Fibroblast of the aortic adventitia (primary cell): ENCODE measurements around the gene GNS. TPM values are rescaled to one million over a fixed set of nuclear protein-coding genes. Genes with fewer than 3 reads are reported as not detected.

Experiments used
- DNase-seq: peaks from one replicate; pipeline ENCODE4 v3.0.0-alpha.2; 2010; ENCODE audit warnings: low read depth
- H3K4me3 ChIP-seq: 2 replicates; pipeline ENCODE4 v1.5.1; 2011; ENCODE audit warnings: low read depth, mild to moderate bottlenecking, control low read depth, low read length, moderate library complexity
- total RNA-seq: library from RNA; depleted of rRNA; stranded (reverse); fragments of >200 nt; gene quantifications from 2 replicates; pipeline ENCODE4 v1.2.3, GENCODE V29; 2012; ENCODE audit warnings: low replicate concordance
- TF ChIP-seq, protein P1 (sequence below): IDR thresholded peaks from 2 replicates; pipeline ENCODE4 v1.5.1; 2011; ENCODE audit warnings: mild to moderate bottlenecking, low read length, control low read depth, inconsistent platforms; ENCODE audit not compliant: insufficient read depth

The GNS gene
- total RNA-seq, 1 donor: 162 TPM

DNA sequence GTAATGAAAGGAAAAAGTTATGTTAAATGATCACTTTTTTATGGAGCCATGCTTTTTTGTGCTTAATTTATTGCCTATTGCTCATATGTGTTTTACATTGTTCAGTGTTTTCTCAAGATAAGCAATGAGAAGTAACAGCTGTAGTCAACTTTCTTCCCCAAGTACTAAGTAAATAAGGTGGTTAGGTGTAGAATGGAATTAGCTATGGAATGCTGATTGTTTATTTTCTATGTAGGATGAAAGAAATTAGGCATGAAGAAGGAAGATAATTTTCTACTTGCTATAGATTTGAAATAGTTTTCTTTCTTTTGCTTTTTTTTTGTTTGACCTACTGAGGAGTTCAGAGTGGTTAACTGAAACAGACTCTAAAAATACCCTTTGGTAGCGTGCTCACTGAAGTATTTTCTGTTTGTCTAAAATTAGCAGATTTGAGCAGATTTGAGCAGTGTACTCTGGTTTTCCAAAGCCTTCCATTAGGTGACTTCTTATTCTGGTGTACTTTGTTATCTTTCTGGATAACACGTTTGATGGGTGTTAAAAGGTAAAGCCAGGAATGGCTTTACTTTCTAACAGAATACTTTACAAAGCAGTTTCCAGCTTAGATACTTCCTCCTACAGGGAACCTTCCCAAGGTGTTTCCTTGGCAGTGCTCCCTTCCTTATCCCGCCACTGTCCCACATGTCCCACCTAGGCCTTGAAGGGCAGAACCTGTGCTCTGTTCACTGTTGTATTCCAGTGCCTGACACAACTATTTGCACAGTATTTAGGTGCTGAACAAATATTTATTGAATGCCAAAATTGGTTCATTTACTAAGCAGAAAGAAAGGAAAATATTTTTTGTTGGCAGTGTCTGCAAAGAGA lies 92.9 kb downstream of the GNS start:
- DNase-seq: peak; percentile 66
- TF ChIP-seq, protein P1, sequence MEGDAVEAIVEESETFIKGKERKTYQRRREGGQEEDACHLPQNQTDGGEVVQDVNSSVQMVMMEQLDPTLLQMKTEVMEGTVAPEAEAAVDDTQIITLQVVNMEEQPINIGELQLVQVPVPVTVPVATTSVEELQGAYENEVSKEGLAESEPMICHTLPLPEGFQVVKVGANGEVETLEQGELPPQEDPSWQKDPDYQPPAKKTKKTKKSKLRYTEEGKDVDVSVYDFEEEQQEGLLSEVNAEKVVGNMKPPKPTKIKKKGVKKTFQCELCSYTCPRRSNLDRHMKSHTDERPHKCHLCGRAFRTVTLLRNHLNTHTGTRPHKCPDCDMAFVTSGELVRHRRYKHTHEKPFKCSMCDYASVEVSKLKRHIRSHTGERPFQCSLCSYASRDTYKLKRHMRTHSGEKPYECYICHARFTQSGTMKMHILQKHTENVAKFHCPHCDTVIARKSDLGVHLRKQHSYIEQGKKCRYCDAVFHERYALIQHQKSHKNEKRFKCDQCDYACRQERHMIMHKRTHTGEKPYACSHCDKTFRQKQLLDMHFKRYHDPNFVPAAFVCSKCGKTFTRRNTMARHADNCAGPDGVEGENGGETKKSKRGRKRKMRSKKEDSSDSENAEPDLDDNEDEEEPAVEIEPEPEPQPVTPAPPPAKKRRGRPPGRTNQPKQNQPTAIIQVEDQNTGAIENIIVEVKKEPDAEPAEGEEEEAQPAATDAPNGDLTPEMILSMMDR: no peak
- no peak overlapping the region for H3K4me3 ChIP-seq

DNA sequence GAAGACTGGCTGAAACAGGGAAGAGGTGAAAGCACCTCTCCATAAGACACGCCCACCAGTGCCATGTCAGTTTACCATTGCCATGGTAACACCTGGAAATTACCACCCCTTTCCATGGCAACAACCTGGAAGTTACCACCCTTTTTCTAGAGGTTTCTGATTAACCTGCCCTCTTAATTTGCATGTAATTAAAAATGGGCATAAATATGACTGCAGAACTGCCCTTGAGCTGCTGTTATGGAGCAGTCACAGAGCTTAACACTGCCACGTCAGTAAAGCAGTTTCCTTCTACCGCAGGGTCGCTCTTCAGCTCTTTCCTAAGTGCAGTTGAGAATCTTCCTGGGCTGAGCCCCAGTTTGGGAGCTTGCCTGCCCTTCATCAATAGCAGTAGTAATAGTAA lies 93.7 kb downstream of the GNS start:
- TF ChIP-seq, protein P1: no peak
- peak; percentile 43 for DNase-seq
- H3K4me3 ChIP-seq: peak overlapping the region; percentile 2

Other genes starting within 250 kb of the GNS start
- 7.7 and 13.6 TPM in 2 replicates for gene RASSF3, start 148.9 kb downstream of the GNS start, total RNA-seq
- gene TBC1D30, start 65.2 kb upstream of the GNS start, total RNA-seq: 0.18 and 0.98 TPM in 2 replicates